Activated CD8-positive, alpha-beta memory T cell treated with anti-CD3 and anti-CD28 coated beads, Interleukin-2, amount 50 U/mL, for 1 hour (primary cell): ENCODE measurements around the gene HS6ST3.
"Not testable (repeated sequence)": the region's sequence is repeated elsewhere in the genome, so short reads cannot be mapped to it uniquely, and the experiment has no call there.

ENCODE experiments used
- DNase-seq: peaks from one replicate; pipeline ENCODE4 v3.0.0-alpha.2; 2020; ENCODE audit errors: extremely low read depth

Gene HS6ST3

GRCh38 chr13:96431044-96431581 lies 341.2 kb downstream of the HS6ST3 start:
- DNase-seq, result no peak

GRCh38 chr13:96444676-96445075 lies 354.8 kb downstream of the HS6ST3 start:
- no peak for DNase-seq

- DNase-seq, result no peak
These were observed 360.0 kb downstream of the HS6ST3 start for GRCh38 chr13:96449920-96450319.

- no peak for DNase-seq
These were observed 360.6 kb downstream of the HS6ST3 start for GRCh38 chr13:96450326-96451020.

GRCh38 chr13:96454466-96454865 lies 364.6 kb downstream of the HS6ST3 start:
- DNase-seq, result no peak

- no peak for DNase-seq
These were observed 370.7 kb downstream of the HS6ST3 start for GRCh38 chr13:96460609-96461008.

- DNase-seq, result no peak
These were observed 383.7 kb downstream of the HS6ST3 start for GRCh38 chr13:96473526-96474180.

- DNase-seq, result no peak
These were observed 384.3 kb downstream of the HS6ST3 start for GRCh38 chr13:96474181-96474557.

GRCh38 chr13:96475103-96475502 lies 385.2 kb downstream of the HS6ST3 start:
- DNase-seq, result no peak

- DNase-seq, result no peak
These were observed 391.6 kb downstream of the HS6ST3 start for GRCh38 chr13:96481482-96481881.

- no peak for DNase-seq
These were observed 400.6 kb downstream of the HS6ST3 start for GRCh38 chr13:96490496-96490989.

GRCh38 chr13:96491103-96491502 lies 401.2 kb downstream of the HS6ST3 start:
- no peak for DNase-seq

GRCh38 chr13:96492766-96493165 lies 402.9 kb downstream of the HS6ST3 start:
- DNase-seq, result no peak

GRCh38 chr13:96499656-96500055 lies 409.7 kb downstream of the HS6ST3 start:
- no peak for DNase-seq

GRCh38 chr13:96500953-96501352 lies 411.0 kb downstream of the HS6ST3 start:
- DNase-seq, result no peak

GRCh38 chr13:96503481-96503880 lies 413.6 kb downstream of the HS6ST3 start:
- DNase-seq, result no peak

GRCh38 chr13:96511587-96511986 lies 421.7 kb downstream of the HS6ST3 start:
- DNase-seq, result no peak

GRCh38 chr13:96519380-96519779 lies 429.5 kb downstream of the HS6ST3 start:
- no peak for DNase-seq

GRCh38 chr13:96524398-96525020 lies 434.6 kb downstream of the HS6ST3 start:
- not testable (repeated sequence) for DNase-seq

- DNase-seq, result no peak
These were observed 435.8 kb downstream of the HS6ST3 start for GRCh38 chr13:96525715-96526114.

- no peak for DNase-seq
These were observed 437.6 kb downstream of the HS6ST3 start for GRCh38 chr13:96527497-96527896.

- DNase-seq, result no peak
These were observed 442.9 kb downstream of the HS6ST3 start for GRCh38 chr13:96532804-96533203.

- no peak for DNase-seq
These were observed 443.5 kb downstream of the HS6ST3 start for GRCh38 chr13:96533408-96533807.
